NCI-H82 treated with DMSO at 0.1 percent for 48 hours (cell line): ENCODE data around the gene CACNA1I.

Source experiments
- DNase-seq: peaks from one replicate; lab custom pipeline; 2025; ENCODE audit not compliant: unreplicated experiment; lab: John Stamatoyannopoulos, UW

CACNA1I gene

DNA sequence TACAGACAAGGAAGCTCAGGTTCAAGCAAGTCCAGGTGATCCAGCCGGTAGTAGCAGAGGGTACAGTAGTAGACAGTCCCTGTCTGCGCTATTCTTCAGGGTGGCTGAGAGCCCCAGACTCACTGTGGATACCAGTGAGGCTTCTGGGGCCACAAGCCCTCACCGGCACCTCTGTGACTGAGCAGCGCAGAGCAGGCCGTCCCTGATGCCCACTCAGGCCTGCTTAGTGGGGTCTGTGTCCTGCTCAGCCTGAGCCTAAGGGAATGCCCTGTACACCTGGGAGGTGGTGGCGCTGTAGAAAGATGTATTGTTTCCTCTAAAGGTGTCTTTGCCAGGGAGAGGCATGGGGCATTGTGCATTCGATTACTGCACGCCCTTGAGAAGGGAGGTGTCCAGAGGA, 143.8 kb downstream of the CACNA1I start:
- DNase-seq: no peak

GRCh38 chr22:39715778-39716495, 145.4 kb downstream of the CACNA1I start:
- no peak for DNase-seq

DNA sequence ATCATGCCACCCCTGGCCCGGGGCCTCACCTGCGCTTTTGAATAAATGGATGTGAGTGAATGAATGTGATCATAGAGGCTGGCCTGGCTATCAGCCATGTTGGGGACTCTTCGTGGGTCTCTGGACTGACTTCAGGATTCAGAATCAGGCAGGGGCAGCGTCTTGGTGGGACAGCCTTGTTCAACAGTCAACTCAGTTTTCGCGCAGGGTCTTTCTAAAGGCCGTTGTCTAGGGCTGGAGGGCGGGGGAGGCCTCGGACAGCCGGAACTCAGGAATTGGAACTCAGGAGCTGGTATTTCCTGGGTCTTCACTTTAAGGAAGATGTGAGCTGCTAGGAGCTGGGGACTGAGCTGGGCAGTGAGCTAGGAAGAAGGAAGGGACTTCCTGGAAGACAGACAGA, 146.0 kb downstream of the CACNA1I start:
- DNase-seq: no peak

GRCh38 chr22:39717099-39717498, 146.5 kb downstream of the CACNA1I start:
- no peak for DNase-seq

DNA sequence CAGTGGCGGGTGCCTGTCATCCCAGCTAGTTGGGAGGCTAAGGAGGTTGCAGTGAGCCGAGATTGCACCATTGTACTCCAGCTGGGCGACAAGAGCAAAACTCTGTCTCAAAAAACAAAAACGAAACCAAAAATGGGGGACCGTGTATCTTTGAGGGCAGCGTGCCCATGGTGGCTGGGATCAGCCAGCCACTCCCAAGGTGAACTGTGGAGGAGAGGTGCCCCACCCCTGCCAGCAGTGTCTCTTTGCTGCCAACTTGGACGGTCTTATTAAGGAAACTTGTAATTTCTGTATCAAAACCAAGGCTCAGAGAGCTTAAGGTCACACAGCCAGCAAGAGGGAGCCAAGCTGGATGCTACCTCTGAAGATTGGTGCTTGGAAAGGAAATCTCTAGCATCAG, 147.7 kb downstream of the CACNA1I start:
- DNase-seq: no peak

DNA sequence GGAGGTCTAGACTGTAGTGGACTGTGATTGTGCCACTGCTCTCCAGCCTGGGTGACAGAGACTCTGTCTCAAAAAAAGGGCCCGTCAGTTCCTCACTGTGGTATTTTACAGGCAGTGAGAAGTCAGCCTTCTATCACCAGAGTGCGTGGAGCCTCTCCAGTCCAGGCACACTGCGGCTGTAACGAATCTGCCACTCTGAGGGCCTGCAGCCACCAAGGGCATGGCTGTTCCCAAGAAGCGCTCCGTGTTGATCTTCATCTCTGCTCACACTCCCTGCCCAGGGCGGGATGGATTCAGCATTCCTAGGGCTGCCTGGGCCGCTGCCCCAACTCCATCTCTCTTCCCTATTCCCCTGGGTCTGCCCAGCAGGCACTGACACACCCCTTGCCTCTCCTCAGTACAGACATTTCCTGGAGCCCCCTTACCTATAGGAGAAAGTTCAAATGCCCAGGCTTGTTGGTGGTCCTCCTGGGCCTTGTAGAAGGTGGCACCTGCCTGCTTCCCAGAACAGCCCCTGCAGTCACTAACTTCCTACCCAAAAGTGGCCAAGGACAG, 148.4 kb downstream of the CACNA1I start:
- no peak for DNase-seq

- no peak for DNase-seq
Measured at GRCh38 chr22:39719559-39720450, 149.3 kb downstream of the CACNA1I start.

GRCh38 chr22:39721206-39722031, 150.9 kb downstream of the CACNA1I start:
- no peak for DNase-seq

DNA sequence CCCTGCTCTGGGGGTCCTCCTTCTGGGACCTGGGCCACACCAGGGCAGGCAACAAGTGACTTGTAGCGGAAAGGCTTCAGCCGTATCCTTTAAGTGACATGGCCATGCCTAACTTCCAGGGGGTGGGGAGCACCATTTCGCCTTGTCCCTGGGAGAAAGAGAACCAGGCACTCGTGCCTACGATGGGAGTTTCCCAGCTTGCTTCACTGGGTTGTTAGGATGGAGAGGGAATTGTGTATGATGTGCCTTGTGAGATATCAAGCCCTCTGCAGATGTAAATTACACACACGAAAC, 151.4 kb downstream of the CACNA1I start:
- DNase-seq: no peak

- DNase-seq: no peak
Measured at GRCh38 chr22:39722501-39722900, 151.9 kb downstream of the CACNA1I start.

DNA sequence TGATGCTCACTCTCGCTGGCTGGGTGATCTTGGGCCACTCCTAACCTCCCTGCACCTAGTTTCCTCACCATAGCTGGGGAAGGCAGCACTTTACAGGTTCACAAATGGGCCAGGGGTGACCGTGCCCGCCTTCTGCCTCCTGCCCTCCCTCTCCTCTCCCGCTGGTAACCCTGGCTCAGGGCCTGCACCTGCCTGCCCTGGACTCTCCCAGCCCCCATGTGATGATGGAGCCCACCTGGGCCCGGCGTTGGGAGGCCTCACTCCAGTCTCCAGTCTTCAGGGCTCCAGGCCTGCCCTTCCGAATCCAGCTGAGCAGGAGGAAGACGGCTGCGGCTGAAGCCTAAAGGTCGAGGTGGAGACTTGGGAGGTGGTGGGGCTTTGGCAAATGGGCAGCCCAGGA, 152.9 kb downstream of the CACNA1I start:
- DNase-seq: no peak

- no peak for DNase-seq
Measured at GRCh38 chr22:39723899-39724351, 153.4 kb downstream of the CACNA1I start.

GRCh38 chr22:39724390-39724789, 153.8 kb downstream of the CACNA1I start:
- no peak for DNase-seq

DNA sequence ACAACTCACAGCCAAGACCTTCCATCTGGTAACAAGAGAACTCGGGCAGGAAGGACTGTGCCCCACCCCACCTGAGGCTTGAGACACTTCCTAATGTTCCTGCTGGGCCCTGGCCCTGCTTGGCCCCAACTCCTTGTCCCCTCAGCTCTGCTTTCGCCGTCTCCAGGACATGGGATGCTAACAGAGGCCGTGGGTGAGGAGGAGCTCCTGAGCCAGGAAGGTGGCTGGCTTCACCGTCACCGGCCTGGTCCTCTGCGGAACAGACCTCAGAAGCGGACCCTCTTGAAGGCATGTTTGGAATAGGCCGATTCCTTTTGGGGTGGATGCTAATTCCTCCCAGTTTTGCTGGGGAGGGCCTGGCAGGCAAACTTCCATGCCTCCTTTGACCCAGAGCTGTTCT, 154.3 kb downstream of the CACNA1I start:
- DNase-seq: no peak

DNA sequence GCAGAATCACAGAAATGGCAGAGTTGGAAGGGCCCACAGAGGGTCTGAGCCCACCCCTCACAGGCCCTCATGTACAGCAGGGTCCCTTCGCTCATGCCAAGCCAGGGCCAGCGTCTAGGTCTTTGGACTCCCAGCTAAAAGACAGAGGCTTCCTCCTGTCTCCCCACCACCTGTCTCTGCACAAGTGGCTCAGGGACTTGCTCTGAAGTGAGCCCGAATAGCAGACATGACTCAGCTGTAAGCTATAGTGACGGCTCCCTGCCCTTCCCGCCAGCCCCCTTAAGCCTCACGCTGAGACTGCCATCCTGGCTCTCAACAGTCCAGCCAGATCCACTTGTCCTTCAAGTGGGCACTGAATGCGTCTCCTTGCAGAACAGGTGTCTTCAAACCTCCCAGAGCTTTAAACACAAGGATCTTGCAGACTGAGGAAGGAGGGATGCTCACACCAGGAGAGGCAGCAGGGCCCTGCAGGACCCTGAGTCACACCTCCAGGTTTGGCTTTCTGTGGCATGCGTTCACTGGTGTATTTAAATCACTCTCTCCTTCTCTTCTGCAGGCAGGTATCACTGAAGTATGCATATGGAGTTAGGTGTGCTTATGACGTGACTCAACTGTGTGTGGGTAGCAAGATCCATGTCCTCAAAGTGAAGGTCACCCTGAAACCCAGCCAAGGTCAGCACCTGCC, 154.9 kb downstream of the CACNA1I start:
- DNase-seq: no peak

- no peak for DNase-seq
Measured at GRCh38 chr22:39727541-39727940, 157.0 kb downstream of the CACNA1I start.

DNA sequence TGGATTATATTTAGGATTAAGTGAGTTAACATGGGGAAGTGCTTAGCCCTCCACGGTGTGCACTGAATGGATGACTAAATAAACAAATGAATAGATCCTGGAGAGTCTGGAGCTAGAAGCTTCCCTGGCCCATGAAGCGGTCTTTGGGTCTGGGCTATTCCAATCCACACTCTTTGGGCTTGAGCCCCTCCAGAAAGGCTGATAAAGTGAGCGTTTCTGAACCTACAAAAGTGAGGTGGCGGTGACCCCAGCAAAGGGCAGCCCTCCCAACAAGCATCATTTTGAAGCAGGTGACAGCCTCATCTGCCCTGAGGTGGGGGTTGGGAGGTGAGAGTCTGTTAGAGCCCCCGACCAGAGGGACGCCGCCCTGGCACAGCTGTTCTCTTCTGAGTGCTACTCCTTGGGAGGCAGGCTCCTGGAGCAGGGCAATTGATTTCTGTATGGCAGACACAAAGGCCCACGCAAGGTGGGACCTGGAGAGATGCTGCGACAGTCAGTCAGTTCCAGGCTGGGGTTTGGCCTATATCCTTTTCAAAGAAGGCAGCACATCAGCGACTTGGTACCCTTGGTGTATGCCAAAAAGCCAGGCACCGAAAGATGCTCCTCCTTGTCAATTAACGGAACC, 157.8 kb downstream of the CACNA1I start:
- no peak for DNase-seq

DNA sequence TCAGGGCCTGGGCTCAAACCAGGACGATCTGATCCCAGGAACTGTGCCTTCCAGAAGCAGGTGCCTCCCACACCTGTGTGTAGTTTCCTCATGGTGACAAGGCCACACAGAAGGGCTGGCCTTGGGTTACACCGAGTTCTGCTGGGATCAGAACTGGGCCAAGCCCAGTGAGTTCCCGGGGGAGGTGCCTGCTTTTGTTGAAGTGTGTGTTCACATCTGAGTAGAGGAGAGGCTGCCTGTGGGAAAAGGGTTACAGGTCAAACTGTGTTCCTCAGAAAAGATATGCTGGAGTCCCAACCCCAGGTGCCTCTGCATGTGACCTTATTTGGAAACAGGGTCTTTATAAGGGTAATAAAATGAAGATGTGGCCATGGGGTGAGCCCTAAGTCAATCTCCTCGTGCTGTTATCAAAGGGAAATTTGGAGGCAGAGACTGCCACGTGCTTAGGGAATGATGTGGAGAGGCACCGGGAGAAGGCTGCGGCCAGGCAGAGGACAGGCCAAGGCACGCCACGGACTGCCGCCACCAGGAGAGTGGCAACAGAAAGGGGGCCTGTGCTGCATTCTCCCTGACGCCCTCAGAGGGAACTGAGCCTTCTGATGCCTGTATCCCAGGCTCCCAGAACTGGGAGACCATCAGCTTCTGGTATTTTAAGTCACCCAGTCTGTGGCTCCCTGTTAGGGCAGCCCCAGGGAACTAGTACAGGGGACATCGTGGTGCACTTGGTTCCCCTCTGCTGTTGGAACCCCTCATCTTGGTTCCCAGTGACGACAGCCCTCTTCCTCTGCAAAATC, 158.8 kb downstream of the CACNA1I start:
- no peak for DNase-seq

- no peak for DNase-seq
Measured at GRCh38 chr22:39731481-39731880, 160.9 kb downstream of the CACNA1I start.
